ENCODE results near the gene POLDIP3.
"Not testable (repeated sequence)": the region's sequence is repeated elsewhere in the genome, so short reads cannot be mapped to it uniquely, and the experiment has no call there.

Gene POLDIP3

DNA sequence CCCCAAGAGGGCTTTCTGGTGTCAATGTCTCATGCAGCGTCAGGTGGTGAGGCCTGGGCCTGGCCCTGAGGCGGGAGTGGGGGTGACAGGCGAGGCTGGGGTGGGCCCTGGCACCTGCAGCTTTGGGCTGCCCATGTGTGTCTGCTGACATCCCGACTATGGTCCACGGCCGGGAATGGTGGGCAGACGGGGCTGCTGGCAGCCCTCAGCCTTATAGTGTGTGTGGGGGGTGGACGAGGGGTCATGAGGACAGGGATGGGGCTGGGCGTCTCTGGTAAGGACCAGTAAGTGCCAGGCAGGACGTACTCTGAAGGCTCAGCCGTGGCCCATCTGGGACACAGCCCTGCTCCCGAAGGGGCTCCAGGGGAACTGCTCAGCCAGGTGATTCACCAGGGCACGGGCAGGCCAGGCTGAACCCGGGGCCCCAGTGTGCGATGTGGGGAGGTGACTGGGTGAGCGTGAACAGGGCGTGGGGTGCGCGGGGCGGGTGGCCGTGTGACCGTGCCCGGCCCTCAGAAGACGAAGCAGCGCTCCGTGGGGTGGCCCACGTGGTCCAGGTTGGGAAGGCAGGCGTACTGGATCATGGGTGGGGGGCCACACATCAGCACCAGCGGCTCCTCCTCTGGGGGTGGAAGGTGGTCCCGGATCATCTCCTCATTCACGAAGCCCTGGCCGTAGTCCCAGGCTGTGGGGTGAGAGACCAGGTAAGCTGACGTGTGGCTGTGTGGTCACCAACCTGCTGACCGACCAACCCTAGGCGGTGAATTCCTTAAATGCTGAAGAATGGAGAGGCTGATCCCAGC, 4.8 kb upstream of the POLDIP3 start:
- no peak for DNase-seq (ENCODE audit: low read depth)

DNA sequence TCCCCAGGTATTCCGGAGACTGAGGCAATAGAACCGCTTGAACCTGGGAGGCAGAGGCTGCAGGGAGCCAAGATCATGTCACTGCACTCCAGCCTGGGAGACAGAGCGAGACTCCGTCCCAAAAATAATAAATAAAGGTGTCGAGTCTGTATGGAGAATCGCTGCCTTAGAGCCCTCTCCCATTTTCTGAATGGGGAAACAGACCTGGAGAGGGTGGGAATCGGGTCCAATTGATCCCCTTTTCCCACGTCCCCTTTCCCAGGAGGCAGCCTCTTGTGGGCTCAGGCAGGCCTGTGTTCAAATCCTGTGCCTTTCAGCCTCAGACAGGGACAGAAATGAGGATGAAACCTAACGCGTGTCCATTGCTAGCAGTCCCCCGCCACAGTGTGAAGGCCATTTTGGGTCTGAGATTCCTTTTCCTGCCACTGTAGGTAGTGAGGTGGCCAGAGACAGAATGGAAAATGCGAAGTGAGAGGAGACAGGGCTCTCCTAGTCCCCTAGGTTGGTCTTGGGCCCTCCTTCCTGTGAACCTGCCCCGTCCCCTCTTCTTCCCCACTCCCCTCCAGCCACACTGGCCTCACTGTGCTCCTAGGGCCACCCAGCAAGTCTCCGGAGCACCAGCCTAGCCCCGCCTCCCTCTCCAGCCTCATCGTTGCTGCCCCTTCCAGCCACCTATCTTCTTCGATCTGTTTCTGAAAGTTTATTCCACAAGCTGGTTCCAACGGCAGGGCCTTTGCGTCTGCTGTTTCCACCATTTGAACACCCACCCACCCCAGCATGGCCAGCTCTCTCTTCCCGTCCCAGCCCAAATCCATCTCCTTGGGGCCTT, 2.7 kb upstream of the POLDIP3 start:
- no peak for DNase-seq (ENCODE audit: low read depth)

DNA sequence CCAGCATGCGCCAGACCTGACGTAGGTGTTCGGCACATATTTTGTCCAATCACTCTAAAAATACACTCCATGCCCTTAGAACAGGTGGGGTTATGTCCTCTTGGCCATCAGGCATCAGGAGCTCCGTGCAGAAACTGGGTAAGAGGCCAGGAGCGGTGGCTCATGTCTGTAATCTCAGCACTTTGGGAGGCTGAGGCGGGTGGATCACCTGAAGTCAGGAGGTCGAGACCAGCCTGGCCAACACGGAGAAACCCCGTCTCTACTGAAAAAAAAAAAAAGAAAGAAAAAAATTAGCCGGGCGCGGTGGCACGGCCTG, 1.1 kb upstream of the POLDIP3 start:
- not testable (repeated sequence) for DNase-seq (ENCODE audit: low read depth)

DNA sequence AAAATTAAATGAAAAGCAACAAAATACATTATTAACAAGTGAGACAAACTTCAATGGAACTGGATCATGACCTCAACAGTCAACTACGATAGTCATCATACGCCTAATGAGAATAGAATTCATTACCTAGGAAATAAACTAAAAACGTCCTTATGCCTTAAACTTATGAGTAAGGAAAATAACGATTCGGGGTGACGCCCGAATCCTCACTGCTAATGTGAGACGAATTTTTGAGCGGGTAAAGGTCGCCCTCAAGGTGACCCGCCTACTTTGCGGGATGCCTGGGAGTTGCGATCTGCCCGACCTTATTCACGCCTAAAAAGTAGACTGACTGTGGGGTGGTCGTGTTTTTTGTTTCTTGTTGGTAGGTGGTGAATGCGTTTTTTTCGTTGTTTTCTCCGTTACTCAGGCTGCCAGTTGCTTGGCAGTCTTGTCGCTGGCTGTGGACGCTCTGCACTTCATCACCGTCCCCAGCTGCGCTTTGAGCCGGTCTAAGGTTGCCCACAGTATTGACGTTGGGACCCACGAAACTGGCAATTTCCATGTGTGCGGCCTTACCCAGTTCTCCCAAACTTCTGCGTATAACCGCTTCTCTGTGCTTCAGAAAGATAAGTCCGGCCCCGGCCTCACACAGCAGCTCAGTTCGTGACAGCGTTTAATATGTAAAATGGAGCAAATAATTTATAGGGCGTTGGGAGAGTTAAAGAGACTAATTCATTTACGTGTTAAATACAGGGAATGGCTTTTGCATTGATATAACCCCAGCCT, 593 bp upstream of the POLDIP3 start:
- peak; percentile 81 for DNase-seq (ENCODE audit: low read depth)

DNA sequence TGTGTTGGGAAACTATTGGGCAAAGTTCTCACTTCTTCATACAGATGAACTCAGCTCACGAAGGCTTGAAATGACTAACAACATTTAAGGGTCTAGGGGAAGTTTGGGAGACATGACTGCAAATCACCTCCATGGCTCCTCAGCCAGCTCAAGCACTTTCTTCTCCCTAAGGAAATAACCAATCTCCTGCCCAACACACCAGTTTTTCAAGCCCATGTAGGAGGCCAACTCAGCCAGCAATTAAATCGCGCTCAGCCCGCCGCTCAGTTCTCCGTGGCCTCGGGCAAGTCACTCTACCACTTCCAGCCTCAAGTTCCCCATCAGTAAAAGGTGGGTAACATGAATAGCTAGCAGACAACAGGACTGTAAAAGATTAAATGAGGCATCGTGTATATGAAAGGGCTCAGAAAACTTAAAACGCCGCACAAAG, 796 bp downstream of the POLDIP3 start:
- no peak for DNase-seq (ENCODE audit: low read depth)

DNA sequence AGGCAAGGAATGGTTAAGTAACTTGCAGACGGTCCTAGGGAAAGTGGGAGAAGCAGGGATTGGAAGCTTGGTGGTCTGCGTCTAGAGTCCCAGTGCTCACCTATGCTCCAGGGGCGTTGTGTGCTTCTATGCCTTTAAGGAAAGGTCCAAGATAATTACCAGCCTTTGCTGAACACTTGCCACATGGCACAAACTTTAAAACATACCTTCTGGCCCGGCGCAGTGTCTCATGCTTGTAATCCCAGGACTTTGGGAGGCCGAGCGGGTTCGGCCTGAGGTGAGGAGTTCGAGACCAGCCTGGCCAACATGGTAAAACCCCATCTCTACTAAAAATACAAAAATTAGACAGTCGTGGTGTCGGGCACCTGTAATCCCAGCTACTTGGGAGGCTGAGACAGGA, 2.3 kb downstream of the POLDIP3 start:
- no peak for DNase-seq (ENCODE audit: low read depth)

DNA sequence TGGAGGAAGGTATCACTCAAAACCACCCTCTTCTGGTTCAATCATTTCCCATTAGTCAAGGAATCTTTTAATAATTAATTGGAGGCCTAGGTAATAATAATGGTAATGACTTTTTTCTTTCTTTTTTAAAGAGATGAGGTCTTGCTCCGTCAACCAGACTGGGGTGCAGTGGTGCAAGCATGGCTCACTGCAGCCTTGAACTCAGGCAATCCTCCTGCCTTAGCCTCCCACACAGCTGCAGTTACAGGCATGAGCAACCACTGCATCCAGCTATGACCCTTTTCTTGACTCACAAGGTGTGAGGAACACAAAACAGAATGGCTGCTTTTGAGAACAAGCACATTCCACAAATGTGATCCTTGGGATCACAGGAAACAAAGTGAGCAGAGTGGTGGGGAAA, 3.6 kb downstream of the POLDIP3 start:
- no peak for DNase-seq (ENCODE audit: low read depth)

DNA sequence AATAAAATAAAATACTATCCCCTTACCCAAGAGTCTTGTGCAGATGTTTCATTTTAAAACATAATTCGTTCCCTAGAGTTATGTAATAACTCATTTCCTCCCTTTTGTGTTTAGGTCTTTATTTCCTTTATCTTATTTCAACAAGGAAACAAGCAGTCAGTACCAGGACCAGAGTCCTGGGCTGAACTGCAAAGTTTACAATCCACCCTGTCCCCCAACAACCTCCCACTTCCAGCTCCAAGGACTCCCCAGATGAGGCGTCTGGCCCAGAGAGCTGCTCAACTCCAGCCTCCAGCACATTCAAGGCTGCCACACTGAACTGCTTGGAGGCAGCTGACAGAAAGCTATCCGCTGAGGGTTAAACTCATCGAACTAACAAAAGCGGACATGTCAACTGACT, 4.5 kb downstream of the POLDIP3 start:
- DNase-seq (ENCODE audit: low read depth), result no peak

DNA sequence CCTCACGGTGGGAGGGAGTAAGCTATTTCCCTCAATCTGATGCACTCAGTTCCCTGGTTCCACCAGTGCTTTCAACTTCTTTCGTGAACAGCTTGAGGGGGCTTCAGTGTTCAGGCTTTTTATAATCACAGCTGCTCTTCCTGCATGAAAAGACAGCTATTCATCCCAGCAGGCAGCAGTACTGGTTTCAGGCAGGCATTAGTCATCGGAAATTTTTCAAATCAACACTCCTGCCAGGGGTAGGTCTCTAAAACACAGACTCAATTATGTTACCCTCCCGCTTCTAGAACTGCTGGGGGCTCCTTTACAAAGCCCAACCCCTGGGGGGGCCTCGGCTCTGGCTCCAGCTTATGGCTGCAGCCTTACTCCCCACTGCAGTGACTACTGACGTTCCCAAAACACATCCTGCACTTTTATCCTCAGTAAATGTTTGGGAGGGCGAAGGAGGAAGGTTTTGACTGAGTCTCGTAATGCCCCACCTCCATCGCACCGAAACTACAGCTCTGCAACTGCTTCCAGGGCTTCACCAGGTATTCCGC, 5.8 kb downstream of the POLDIP3 start:
- DNase-seq (ENCODE audit: low read depth), result no peak

DNA sequence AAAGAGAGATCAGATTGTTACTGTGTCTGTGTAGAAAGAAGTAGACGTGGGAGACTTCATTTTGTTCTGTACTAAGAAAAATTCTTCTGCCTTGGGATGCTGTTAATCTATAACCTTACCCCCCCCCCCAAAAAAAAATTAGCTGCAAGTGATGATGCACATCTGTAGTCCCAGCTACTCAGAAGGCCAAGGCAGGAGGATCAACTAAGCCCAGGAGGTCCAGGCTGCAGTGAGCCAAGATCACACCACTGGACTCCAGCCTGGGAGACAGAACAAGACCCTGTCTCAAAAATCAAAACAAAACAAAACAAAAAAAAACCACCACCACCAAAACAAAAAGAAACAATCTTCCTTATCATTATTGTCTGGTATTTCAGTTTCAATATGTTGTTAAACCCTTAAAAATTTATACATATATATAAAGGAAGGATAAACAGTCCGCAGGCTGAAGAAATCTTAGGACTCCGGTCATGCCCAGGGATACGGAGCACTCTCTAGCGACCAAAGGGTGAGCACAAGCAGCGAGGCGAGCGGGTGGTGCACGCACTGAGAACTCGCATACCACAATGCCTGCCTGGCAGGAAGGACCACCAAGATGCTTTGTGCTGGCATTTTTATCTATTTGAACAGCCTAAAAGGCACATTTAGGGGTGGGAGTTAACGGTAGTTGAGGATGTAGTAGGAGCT, 6.4 kb downstream of the POLDIP3 start:
- DNase-seq (ENCODE audit: low read depth), result no peak

DNA sequence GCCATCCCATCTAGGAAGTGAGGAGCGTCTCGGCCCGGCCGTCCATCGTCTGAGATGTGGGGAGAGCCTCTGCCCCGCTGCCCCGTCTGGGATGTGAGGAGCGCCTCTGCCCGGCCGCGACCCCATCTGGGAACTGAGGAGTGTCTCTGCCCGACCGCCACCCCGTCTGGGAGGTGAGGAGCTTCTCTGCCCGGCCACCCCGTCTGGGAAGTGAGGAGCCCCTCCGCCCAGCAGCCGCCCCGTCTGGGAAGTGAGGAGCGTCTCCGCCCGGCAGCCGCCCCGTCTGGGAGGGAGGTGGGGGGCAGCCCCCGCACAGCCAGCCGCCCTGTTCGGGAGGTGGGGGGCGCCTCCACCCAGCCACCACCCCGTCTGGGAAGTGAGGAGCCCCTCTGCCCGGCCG, 7.0 kb downstream of the POLDIP3 start:
- not testable (repeated sequence) for DNase-seq (ENCODE audit: low read depth)

DNA sequence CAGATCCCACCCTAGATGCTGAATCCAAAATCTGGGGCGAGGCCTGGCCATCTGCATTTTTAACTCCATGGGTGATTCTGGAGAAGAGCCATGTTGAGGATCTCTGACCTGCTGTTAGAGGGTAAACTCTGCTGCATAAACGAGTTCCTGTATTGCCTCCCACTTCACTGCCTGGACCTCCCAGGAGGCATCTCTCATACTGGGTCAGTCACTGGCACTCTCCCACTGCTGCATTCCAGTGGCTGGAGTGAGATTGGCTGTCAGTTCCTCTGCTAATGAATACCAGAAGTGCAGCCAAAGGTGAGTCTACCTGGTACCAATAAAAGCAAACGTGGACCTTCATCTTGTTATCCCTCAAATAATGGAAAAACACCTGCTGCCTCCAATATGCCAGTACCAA, 10.3 kb downstream of the POLDIP3 start:
- DNase-seq (ENCODE audit: low read depth), result no peak

DNA sequence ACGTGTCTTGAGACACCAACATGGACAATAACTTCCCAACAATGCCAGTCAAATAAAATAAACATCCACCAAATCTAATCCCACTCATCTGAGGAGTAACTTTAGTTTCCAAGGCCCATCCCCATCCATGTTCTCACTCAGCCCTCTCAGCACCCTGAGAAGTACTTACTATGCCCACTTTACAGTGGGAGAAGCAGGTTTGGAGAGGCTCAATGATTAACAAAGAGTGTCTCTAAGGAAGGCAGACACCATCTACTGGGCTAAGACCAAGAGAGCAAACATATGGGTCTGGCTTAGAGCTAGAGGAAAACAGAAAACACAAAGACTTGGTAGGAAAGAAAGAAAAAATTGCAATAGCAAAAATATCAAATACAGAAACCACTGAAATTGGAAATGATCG, 11.3 kb downstream of the POLDIP3 start:
- DNase-seq (ENCODE audit: low read depth), result no peak

DNA sequence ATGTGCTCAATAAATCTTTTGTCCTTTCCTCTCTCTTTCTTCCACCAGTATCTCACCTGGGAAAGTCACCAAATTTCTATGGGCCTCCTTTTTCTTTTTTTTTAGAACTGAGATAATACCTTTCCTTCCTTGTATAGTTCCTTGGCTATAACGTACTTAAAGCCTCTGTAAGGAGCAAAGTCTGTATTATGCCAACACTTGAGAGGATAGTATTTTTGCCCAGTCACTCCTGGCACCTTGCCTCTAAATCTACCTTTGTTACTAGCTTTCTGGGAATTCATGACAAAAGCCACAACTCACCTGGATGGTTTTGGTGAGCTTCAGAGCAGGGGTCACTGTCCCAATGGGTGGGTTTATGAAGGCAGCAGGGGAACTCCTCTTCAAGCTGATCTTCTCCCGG, 12.2 kb downstream of the POLDIP3 start:
- DNase-seq (ENCODE audit: low read depth), result no peak

DNA sequence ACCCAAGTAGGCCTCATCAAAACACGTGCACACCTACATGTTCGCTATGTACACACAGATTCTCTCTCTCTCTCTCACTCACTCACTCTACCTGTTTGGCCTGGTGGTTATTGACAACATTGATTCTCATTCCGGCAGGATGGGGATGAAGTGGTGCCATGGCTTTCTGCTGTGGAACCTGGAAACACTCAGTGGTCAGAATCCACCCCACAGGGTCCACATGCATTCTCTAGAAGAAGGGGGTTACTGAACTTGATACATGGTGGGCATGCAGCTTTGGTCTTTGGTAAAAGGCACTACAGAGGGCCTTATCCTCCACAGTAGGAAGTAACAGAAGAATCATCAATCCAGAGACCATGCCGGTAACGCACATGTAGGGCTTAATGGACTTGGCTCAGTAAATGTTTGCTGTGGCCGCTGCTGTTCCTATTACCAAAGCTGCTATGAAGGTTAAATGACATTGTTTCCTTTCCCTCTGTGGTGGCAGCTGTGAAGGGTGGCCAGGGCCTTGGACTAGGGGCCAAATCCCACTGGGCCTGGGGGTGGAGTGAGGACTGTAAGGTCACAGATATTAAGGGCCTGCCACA, 12.7 kb downstream of the POLDIP3 start:
- no peak for DNase-seq (ENCODE audit: low read depth)

DNA sequence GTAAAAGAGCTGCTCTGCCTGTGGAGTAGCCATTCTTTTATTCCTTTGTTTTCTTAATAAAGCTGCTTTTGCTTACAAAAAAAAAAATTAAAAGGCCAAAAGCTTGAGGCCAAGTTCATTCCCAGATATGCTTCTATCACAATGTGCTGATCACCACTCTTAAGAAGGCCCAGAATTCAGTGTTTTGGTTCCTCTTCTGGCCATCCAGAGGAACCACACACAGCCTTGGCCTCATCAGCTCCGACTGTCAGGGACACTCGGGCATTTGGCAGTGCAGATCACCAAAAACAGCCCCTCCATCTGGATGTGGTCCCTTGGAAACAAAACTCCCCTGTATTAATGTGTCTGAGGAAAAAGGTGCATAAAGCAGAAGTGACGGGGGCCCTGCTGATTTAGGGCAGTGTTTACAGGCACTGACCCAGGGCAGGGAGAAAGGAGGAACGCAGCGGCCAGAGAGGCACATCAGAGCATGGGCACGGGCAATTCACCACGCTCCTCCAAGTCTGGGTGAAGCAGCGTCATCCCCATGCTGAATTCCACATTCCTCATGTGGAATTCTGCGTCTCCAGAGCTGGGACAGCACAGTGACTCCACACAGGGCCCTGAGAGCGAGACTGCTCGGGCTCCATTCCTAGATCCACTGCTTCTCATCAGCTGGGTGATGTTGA, 17.7 kb downstream of the POLDIP3 start:
- no peak for DNase-seq (ENCODE audit: low read depth)

DNA sequence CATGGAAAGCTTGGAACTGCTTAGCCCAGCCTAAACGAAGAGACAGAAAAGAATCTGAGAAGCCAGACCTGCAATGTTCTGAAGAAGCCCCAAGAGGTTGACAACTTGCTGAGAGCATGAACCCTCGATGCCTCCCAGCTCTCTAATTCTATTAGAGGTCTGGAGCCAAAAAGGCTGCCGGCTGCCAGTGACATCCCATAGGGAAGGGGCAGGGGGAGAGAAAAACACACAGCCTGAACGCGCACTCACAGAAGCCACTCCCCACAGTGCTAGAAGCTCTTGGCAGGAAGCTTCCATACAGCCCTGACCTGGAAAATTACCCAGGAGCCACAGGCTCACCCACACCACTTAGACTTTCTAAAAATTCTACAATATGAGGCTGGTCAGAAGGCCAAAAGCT, 18.3 kb downstream of the POLDIP3 start:
- no peak for DNase-seq (ENCODE audit: low read depth)

DNA sequence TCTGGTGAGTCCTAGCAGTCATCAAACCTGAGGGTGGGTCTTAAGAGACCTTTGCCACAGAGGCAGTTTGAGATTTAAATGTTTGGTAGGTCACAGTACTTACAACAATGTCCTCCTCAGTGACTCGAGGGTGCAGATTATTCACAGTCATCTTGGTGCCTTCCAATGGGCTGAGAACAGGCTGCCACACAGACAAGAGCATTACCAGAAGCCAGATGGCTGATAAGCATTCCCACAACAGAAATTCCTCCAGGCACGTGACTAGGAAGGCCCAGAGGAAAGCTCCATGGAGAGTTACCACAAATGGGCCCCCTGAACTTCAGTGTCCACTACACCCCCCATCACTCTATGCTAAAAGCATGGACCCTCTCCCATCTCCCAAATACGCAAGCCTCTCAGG, 19.2 kb downstream of the POLDIP3 start:
- no peak for DNase-seq (ENCODE audit: low read depth)

DNA sequence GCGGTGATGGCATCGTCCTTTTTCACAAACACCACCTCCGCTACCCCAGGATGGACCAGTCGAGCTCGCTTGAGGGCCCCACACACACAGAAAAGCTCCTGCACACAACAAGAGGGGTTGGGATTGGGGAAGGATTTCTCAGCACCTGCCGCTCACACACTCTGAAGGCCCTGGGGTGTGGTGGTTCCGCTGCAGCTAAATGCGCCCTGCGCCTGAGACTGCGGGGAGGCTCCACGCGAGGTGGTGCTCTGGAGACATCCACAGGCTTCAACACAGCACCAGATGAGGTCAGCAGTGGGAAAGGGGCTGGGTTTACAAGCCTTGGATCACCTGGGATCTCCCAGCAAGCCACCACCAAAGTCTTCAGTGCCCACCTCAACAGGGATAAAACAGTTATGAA, 22.7 kb downstream of the POLDIP3 start:
- no peak for DNase-seq (ENCODE audit: low read depth)

DNA sequence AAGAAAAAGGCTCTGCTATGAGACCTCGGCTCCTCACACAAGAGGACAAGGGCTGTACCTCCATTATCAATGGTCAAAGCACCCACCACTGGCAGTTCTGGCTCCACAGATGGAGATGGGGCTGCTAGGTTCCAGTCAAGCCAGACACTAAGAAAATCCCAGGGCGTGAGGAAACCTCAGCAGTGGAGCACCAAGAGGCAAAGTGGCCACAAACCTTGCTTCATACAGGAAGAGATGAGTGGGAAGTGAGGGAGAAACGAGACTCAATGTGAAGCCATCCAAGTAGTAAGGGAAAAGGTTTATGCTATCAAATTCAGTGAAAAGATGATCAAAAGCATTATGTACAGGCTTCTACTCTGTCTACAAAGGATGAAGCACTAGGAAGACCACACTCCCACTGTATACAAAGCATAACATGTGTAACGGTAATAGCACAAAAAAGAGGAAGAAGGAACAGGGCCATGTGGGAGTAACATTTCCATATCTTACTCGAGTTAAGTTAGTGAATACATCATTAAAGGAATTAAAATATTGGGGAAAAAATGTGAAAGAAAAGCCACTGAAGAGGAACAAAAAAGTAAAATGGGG, 27.0 kb downstream of the POLDIP3 start:
- no peak for DNase-seq (ENCODE audit: low read depth)

DNA sequence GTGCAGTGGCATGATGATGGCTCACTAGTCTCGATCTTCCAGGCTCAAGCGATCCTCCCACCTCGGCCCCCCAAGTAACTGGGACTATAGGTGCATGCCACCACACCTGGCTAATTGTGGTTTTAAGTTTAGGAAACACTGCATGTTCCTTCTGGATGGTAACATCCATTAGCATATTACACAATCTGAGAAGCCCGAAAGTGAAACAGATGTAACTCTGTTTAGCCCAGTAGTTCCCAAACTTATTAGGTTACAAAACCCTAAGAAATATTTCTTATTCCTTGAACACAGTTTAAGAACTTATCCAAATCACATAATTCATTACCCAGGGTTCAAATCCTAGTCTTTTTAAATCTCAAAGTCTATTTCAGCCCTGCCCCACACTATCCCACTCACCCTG, 28.3 kb downstream of the POLDIP3 start:
- DNase-seq (ENCODE audit: low read depth), result no peak

Measured in activated T-helper 9 cell treated with anti-CD3 and anti-CD28 coated beads, Interleukin-2, amount 50 U/mL, for 16 hours (primary cell).